Measurements from ENCODE around the gene SIPA1L3. TPM values are rescaled to one million over a fixed set of nuclear protein-coding genes. Genes with fewer than 3 reads are reported as not detected.

The SIPA1L3 gene
- polyA plus RNA-seq, 1 of the 3 experiments (the other 2 are of a cell fraction): 11.6 TPM

- Histone ChIP-seq H3K9me2 (no peaks in the 10 kb centered on the region), H3K36me3 (replicated peaks in 1 of 2; ENCODE audit: control insufficient read depth in 1 of 2, insufficient read depth in 2 of 2, low read length in 1 of 2) (no peaks in the 10 kb centered on the region), H3K79me2 (ENCODE audit: insufficient read depth) (no peaks in the 10 kb centered on the region), H2AFZ (ENCODE audit: low read depth) (no peak overlapping the region), H3K9me3 (no peaks in the 10 kb centered on the region), H3F3A (replicated peaks; ENCODE audit: insufficient read depth) (no peaks in the 10 kb centered on the region), H3K27me3 (ENCODE audit: insufficient read depth) (no peaks in the 10 kb centered on the region), H3K4me2 (no peak overlapping the region), H3K4me1 (ENCODE audit: control insufficient read depth in 1 of 2, insufficient read depth in 2 of 2, low read depth in 1 of 2, low read length in 1 of 2) (peaks cover 0 to 7% of the 10 kb centered on the region in 2 experiments; a peak in 2 of 4 replicates), H4K20me1 (ENCODE audit: insufficient read depth) (no peaks in the 10 kb centered on the region), H3K27ac (ENCODE audit: low read depth in 2 of 2, low read length in 1 of 2) (no peak overlapping the region), H3K9ac (no peak overlapping the region), H3K4me3 (ENCODE audit: low read depth in 2 of 2, low read length in 1 of 2) (no peak overlapping the region)
- ChIA-PET POLR2A (no interaction called here), CTCF (interaction anchor here (0.6 to 7.2 kb wide), 7 partner anchors 7 to 349 kb away, joined by 3 to 76 read pairs (median 7); partner anchors contain the start of genes CATSPERG and PPP1R14A)
- TF ChIP-seq SMC3 (IDR thresholded peaks at IDR 0.05; ENCODE audit: low read depth, low read length) (no peak), RCOR1 (IDR thresholded peaks at IDR 0.05; ENCODE audit: low read length) (no peak), ZBTB33 (IDR thresholded peaks at IDR 0.05; ENCODE audit: borderline replicate concordance, low read depth) (no peak), EP300 (IDR thresholded peaks at IDR 0.05; ENCODE audit: borderline replicate concordance in 1 of 2, low read depth in 1 of 2, low read length in 1 of 2) (no peak), SIN3A (IDR thresholded peaks at IDR 0.05; ENCODE audit: borderline replicate concordance, low read depth, low read length) (no peak), ELF1 (IDR thresholded peaks at IDR 0.05) (no peak), RFX5 (IDR thresholded peaks at IDR 0.05; ENCODE audit: low read length) (no peak), MEF2A (IDR thresholded peaks at IDR 0.05; ENCODE audit: borderline replicate concordance, low read depth) (no peak), TEAD4 (IDR thresholded peaks at IDR 0.05; ENCODE audit: borderline replicate concordance, insufficient read depth) (no peak), TAF1 (IDR thresholded peaks at IDR 0.05; ENCODE audit: borderline replicate concordance, low read depth, low read length) (no peak), IRF3 (IDR thresholded peaks at IDR 0.05; ENCODE audit: low read depth, low read length) (no peak), POLR2AphosphoS5 (IDR thresholded peaks at IDR 0.05; ENCODE audit: low read depth, low read length) (no peak), USF2 (IDR thresholded peaks at IDR 0.05; ENCODE audit: borderline replicate concordance, low read depth, low read length) (no peak)
- no peak for DNase-seq
- 93% methylated on average over 5 of the region's 5 CpGs for WGBS (ENCODE audit: low lambda C conversion rate)
Observed at GRCh38 chr19:38247126-38247525, 340.1 kb downstream of the SIPA1L3 start.

Measured in SK-N-SH (cell line).